Measurements from ENCODE around the gene RPL13A. TPM values are rescaled to one million over a fixed set of nuclear protein-coding genes. Genes with fewer than 3 reads are reported as not detected.

RPL13A gene
- total RNA-seq, 1 experiment from 2014 or later: 2,724 TPM

DNA sequence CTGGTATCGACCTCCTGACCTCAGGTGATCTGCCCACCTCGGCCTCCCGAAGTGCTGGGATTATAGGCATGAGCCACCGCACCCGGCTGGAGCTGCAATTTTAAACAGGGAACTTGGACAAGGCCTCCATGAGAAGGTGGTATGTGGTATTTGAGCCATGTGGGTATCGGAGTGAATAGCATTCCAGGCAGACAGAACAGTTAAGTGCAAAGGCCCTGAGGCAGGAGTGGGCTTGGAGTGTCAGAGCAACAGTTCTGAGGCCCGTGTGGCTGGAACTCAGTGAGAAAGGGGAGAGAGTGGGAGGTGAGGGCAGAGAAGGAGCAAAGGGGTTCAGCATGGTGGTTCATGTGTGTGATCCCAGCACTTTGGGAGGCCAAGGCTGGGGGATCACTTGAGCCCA lies 43.3 kb downstream of the RPL13A start:
- no peak for DNase-seq (ENCODE audit: low read depth)
- in situ Hi-C loops (cut with HindIII; ENCODE audit: low pct_unique_long_range_greater_than_20kb, low sequenced_read_pairs): no loop called here

DNA sequence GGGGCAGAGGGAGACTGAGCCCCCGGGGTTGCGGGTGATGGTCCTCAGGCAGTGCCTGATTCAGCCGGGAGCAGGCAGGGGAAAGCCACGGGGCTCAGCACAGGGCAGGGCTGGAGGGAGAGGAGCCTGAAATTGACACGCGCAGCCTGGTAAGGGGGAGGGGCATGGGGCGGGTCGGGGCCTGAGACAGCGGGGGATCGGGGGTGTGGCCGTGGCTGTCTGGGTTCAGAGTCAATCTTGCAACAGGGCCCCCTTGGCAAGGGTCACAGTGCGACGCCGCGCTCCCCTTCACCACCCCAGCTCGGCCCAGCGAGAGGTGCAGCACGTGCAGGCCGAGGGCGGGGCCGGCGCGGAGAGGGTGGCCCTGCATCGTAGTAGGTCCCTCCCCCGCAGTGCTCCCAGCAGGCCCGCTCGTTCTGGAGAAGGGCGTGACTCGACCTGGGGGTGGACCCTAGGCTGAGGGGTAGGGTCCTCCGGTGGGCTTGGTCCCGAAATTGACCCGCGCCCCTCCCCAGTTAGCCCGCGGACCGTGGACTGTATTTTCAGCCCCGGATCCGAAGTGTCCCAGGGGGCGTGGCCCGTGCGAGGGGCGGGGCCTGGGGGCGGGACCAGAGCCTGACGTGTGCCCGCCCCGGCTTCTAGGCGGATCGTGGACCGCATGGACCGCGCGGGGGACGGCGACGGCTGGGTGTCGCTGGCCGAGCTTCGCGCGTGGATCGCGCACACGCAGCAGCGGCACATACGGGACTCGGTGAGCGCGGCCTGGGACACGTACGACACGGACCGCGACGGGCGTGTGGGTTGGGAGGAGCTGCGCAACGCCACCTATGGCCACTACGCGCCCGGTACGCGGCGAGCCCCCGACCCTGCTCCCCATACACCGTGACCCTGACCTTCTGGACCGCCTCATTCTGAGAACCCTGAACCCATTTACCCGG lies 46.4 kb downstream of the RPL13A start:
- DNase-seq (ENCODE audit: low read depth): no peak
- in situ Hi-C loops (cut with HindIII; ENCODE audit: low pct_unique_long_range_greater_than_20kb, low sequenced_read_pairs): no loop called here

DNA sequence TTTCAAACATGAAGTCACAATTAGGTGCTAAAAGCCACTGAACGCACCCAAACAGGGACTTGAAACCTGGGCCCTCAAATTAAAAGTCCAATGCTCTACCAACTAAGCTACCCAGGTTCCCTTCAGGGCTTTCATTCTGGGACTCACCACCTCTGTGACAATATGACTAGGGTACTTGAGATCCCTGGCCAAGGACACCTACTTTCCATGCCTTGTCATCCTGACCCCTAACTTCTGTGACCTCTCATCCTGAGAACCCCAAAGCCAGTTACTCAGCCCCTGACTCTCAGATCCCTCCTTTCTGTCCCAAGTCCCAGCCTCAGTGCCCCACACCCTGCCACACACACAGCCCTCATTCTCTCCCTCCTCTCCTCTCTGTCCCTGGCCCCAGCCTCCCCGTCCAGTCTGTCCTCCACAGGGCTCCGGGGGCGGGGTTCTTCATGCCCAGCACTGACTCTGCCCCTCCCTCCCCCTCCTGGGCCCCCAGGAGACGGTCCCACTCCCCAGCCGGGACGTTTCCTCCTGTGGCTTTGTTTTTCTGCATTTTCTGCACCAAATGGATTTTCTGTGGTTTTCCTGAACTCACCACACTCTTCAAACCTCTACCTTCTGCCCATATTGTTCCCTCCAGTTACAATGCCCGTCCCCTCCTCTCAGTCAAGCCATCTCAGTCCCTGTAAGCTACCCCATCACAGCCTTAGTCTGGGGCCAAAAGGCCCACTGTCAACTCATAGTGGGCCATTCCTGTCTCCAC lies 47.4 kb downstream of the RPL13A start:
- DNase-seq (ENCODE audit: low read depth): no peak
- in situ Hi-C loops (cut with HindIII; ENCODE audit: low pct_unique_long_range_greater_than_20kb, low sequenced_read_pairs): no loop called here

DNA sequence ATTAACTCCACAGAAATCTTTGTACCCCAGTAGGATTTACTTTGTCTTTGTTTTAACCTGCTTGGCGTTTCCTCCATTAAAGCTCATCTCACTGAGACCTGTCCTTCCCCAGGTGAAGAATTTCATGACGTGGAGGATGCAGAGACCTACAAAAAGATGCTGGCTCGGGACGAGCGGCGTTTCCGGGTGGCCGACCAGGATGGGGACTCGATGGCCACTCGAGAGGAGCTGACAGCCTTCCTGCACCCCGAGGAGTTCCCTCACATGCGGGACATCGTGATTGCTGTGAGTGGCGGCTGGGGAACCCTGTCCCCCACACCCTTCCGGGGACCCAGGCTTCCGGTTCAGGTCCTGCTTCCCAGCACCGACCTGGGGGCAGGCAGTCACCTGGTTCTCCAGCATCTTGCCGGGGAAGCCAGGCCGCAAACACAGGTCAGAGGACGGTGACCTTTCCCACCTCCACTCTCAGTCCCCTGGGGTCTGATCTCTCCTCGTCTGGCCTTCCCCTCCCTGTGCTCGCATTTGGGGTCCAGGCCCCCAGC lies 49.6 kb downstream of the RPL13A start:
- in situ Hi-C loops (cut with HindIII; ENCODE audit: low pct_unique_long_range_greater_than_20kb, low sequenced_read_pairs): no loop called here
- no peak for DNase-seq (ENCODE audit: low read depth)

DNA sequence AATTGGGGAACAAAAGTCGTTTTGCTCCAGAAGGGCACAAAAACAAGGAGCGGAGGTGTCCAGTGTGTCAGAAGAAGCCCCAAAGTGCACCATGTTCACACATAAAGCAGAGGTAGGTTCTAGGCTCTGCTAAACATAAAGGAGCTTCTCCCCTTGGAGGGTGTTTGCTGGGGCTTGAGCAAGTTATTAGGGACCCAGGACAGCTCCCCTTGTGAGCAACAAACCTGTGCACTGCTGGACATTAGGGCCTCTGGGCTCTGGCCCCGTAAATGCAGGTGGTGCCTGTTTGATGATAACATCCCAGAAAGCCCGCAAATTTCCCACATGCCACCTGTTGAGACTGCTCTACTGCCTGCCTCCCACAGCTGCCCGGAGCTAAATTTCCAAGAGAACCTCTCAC lies 51.2 kb downstream of the RPL13A start:
- DNase-seq (ENCODE audit: low read depth): no peak
- in situ Hi-C loops (cut with HindIII; ENCODE audit: low pct_unique_long_range_greater_than_20kb, low sequenced_read_pairs): no loop called here

DNA sequence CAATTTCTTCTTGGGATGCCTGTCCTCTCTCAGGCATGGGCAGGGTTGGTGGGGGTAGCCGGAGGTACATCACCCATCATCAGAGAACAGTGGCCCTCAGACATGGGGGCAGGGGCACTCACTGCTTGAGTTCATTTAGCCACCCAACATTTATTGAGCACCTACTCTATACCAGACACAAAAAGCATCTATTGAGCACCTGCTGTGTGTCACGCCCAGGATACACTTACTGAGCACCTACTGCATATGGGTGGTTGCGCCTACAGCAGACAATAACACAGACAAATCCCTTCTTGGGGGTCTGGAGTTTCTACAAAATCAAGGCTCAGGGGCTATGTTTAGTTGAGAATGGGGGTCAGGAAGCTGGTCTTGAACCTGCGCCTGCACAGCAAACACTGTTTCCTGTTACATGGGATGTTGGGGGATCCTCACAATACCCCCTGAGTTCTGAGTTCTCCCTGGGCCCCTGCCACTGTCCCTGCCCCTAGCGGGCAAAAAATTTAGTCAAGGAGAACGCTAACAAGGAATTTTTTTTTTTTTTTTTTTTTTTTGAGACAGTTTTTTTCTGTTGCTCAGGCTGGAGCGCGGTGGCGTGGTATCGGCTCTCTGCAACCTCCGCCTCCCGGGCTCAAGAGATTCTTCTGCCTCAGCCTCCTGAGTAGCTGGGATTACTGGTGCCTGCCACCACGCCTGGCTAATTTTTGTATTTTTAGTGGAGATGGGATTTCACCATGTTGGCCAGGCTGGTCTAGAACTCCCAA lies 52.0 kb downstream of the RPL13A start:
- no peak for DNase-seq (ENCODE audit: low read depth)
- in situ Hi-C loops (cut with HindIII; ENCODE audit: low pct_unique_long_range_greater_than_20kb, low sequenced_read_pairs): no loop called here

Other genes with a start within 250 kb of the RPL13A start
- 0.90 and 1.6 TPM in 2 replicates for gene SLC6A16, start 162.4 kb upstream of the RPL13A start, total RNA-seq (2014; rRNA removed; shearing (Covaris generic); ENCODE audit: low replicate concordance)
- gene CD37, start 152.2 kb upstream of the RPL13A start, total RNA-seq (2014; rRNA removed; shearing (Covaris generic); ENCODE audit: low replicate concordance): not detected in 2 replicates
- gene TEAD2, start 125.2 kb upstream of the RPL13A start, total RNA-seq (2014; rRNA removed; shearing (Covaris generic); ENCODE audit: low replicate concordance): 36.8 and 42.4 TPM in 2 replicates
- 0.30 TPM in 1 of 2 replicates, not detected in the other for gene DKKL1, start 123.7 kb upstream of the RPL13A start, total RNA-seq (2014; rRNA removed; shearing (Covaris generic); ENCODE audit: low replicate concordance)
- gene KASH5, start 99.4 kb upstream of the RPL13A start, total RNA-seq (2014; rRNA removed; shearing (Covaris generic); ENCODE audit: low replicate concordance): 0.30 TPM in 1 of 2 replicates, not detected in the other
- not detected in 2 replicates for gene PTH2, start 64.2 kb upstream of the RPL13A start, total RNA-seq (2014; rRNA removed; shearing (Covaris generic); ENCODE audit: low replicate concordance)
- gene GFY, start 62.2 kb upstream of the RPL13A start, total RNA-seq (2014; rRNA removed; shearing (Covaris generic); ENCODE audit: low replicate concordance): not detected in 2 replicates
- gene SLC17A7, start 46.1 kb upstream of the RPL13A start, total RNA-seq (2014; rRNA removed; shearing (Covaris generic); ENCODE audit: low replicate concordance): not detected in 2 replicates
- gene PIH1D1, start 35.8 kb upstream of the RPL13A start, total RNA-seq (2014; rRNA removed; shearing (Covaris generic); ENCODE audit: low replicate concordance): 142 and 146 TPM in 2 replicates
- gene ALDH16A1, start 34.4 kb upstream of the RPL13A start, total RNA-seq (2014; rRNA removed; shearing (Covaris generic); ENCODE audit: low replicate concordance): 83.2 and 88.7 TPM in 2 replicates
- gene FLT3LG, start 13.4 kb upstream of the RPL13A start, total RNA-seq (2014; rRNA removed; shearing (Covaris generic); ENCODE audit: low replicate concordance): 0.35 and 0.71 TPM in 2 replicates
- 2,936 and 3,126 TPM in 2 replicates for gene RPS11, start 8.8 kb downstream of the RPL13A start, total RNA-seq (2014; rRNA removed; shearing (Covaris generic); ENCODE audit: low replicate concordance)
- 75.4 and 121 TPM in 2 replicates for gene FCGRT, start 25.1 kb downstream of the RPL13A start, total RNA-seq (2014; rRNA removed; shearing (Covaris generic); ENCODE audit: low replicate concordance)
- 0.27 and 0.52 TPM in 2 replicates for gene RCN3, start 40.4 kb downstream of the RPL13A start, total RNA-seq (2014; rRNA removed; shearing (Covaris generic); ENCODE audit: low replicate concordance)
- gene NOSIP, start 92.9 kb downstream of the RPL13A start, total RNA-seq (2014; rRNA removed; shearing (Covaris generic); ENCODE audit: low replicate concordance): 172 and 190 TPM in 2 replicates
- gene PRRG2, start 93.7 kb downstream of the RPL13A start, total RNA-seq (2014; rRNA removed; shearing (Covaris generic); ENCODE audit: low replicate concordance): 9.5 TPM in 1 of 2 replicates, not detected in the other
- gene PRR12, start 103.6 kb downstream of the RPL13A start, total RNA-seq (2014; rRNA removed; shearing (Covaris generic); ENCODE audit: low replicate concordance): 1.3 and 2.3 TPM in 2 replicates
- gene RRAS, start 152.5 kb downstream of the RPL13A start, total RNA-seq (2014; rRNA removed; shearing (Covaris generic); ENCODE audit: low replicate concordance): 140 and 190 TPM in 2 replicates
- 18.5 and 28.2 TPM in 2 replicates for gene SCAF1, start 154.6 kb downstream of the RPL13A start, total RNA-seq (2014; rRNA removed; shearing (Covaris generic); ENCODE audit: low replicate concordance)
- gene IRF3, start 178.2 kb downstream of the RPL13A start, total RNA-seq (2014; rRNA removed; shearing (Covaris generic); ENCODE audit: low replicate concordance): 116 and 227 TPM in 2 replicates
- 3.0 TPM in 1 of 2 replicates, not detected in the other for gene BCL2L12, start 178.3 kb downstream of the RPL13A start, total RNA-seq (2014; rRNA removed; shearing (Covaris generic); ENCODE audit: low replicate concordance)
- 432 and 563 TPM in 2 replicates for gene PRMT1, start 189.7 kb downstream of the RPL13A start, total RNA-seq (2014; rRNA removed; shearing (Covaris generic); ENCODE audit: low replicate concordance)
- 1.1 and 3.2 TPM in 2 replicates for gene ADM5, start 202.0 kb downstream of the RPL13A start, total RNA-seq (2014; rRNA removed; shearing (Covaris generic); ENCODE audit: low replicate concordance)
- 21.2 and 26.7 TPM in 2 replicates for gene CPT1C, start 203.5 kb downstream of the RPL13A start, total RNA-seq (2014; rRNA removed; shearing (Covaris generic); ENCODE audit: low replicate concordance)